ENCODE results near the gene PLAAT4. TPM values are rescaled to one million over a fixed set of nuclear protein-coding genes. Genes with fewer than 3 reads are reported as not detected.

The PLAAT4 gene
- total and polyA plus RNA-seq, 8 donors, result 3.3 to 32.4 (median 9.6) TPM

DNA sequence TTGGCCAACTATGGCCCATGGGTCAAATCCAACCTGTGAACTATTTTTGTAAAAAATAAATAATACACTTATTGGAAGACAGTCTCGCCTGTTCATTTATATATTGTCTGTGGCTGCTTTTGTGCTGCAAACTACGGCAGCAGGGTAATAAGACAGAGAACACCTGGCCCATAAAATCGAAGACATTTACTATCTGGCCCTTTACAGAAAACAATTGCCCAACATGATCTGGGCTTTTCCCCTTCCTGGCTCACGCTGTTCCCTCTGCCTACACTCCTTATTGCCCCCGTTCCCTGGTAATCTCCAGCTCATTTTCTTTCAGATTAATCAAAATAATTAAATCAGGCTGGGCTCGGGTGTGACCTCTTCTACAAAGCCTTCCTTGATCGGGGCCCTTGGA lies 21.0 kb downstream of the PLAAT4 start:
- intact Hi-C loops (cut with DNase I), result no loop called here
- Histone ChIP-seq H3K36me3 (no peaks in the 10 kb centered on the region), H3K9me3 (no peaks in the 10 kb centered on the region), H3K27ac (no peak overlapping the region), H3K4me3 (no peak overlapping the region), H3K27me3 (no peaks in the 10 kb centered on the region), H3K4me1 (no peaks in the 10 kb centered on the region)
- no peak for ATAC-seq
- TF ChIP-seq, protein P1, sequence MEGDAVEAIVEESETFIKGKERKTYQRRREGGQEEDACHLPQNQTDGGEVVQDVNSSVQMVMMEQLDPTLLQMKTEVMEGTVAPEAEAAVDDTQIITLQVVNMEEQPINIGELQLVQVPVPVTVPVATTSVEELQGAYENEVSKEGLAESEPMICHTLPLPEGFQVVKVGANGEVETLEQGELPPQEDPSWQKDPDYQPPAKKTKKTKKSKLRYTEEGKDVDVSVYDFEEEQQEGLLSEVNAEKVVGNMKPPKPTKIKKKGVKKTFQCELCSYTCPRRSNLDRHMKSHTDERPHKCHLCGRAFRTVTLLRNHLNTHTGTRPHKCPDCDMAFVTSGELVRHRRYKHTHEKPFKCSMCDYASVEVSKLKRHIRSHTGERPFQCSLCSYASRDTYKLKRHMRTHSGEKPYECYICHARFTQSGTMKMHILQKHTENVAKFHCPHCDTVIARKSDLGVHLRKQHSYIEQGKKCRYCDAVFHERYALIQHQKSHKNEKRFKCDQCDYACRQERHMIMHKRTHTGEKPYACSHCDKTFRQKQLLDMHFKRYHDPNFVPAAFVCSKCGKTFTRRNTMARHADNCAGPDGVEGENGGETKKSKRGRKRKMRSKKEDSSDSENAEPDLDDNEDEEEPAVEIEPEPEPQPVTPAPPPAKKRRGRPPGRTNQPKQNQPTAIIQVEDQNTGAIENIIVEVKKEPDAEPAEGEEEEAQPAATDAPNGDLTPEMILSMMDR (IDR thresholded peaks at IDR 0.05), result no peak
- 83 to 93% methylated on average over 7 of the region's 7 CpGs for WGBS, 2 donors
- no peak for DNase-seq
- no peak for FAIRE-seq

DNA sequence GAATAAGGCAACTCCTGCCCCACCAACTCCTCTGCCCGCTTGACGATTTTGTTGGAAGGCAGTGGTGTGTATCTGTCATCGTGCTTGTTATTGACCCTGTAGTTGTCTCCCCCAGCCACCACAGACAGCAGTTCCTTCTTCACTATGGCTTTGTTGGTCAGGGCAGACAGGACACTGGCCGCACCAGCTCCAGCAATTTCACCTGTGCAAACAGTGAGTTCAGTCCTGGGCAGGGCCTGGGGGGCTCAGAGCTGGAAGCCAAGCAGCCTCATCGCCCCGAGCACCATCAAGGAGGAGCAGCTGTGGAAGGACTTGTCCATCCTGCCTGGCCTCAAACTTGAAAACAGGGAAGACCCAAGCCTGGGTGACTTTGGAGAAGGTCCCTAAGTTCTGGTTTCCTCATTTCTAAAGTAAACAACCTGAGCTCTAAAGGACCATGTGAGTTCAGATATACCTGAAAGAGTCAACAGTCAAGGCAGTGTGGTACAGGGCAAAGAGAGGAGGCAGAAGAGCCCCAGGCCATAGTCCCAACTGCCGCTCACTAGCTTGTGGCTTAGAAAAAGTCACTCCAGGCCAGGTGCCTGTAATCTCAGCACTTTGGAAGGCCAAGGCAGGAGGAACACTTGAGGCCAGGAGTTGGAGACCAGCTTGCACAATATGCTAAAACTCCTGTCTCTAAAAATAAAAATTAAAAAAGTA lies 22.0 kb downstream of the PLAAT4 start:
- Histone ChIP-seq H3K36me3 (no peaks in the 10 kb centered on the region), H3K27me3 (no peaks in the 10 kb centered on the region), H3K9me3 (no peaks in the 10 kb centered on the region), H3K27ac (no peak overlapping the region), H3K4me1 (no peaks in the 10 kb centered on the region), H3K4me3 (no peak overlapping the region)
- intact Hi-C loops (cut with DNase I), result no loop called here
- FAIRE-seq (no peak), DNase-seq (peak in 1 of 6 donors; percentile 30), ATAC-seq (no peak)
- TF ChIP-seq, protein P1 (IDR thresholded peaks at IDR 0.05), result no peak
- WGBS, 2 donors, result 90 to 93% methylated on average over 7 of the region's 7 CpGs

DNA sequence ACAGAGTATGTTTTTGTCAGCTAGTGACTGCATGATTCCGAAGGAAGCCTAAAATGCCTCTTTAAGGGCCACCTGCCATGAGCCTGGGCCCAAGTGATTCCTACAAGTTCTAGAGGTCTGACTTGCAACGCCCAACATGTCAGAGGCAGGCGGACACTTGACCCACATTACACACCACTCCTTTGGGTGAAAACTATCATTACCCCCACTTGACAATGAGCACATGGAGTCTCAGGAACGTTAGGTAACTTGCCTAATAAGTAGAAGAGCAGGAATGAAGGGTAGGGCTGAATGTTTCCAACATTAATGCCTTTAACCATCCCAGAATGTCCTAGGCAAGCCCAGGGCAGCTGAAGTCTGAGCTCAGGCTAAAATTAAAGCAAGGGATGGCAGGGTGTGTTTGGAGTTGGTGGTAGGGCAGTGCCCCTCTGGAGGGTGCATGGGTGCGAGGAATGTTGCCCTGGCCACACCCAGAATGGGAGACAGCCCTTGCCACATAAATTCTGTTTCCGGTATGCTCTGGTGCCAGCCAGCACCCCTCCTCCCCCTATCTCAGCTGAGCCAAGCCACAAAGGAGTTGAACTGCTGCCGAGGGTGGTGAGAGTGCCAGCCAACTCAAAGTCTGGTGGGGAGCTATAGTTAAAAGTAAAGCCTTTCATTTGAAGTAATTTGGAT lies 24.0 kb downstream of the PLAAT4 start:
- H3K9me3 ChIP-seq, result no peaks in the 10 kb centered on the region
- no peaks in the 10 kb centered on the region for H3K27me3 ChIP-seq
- no peak overlapping the region for H3K4me3 ChIP-seq
- no peaks in the 10 kb centered on the region for H3K4me1 ChIP-seq
- FAIRE-seq (no peak), DNase-seq (peak in 2 of 6 donors; percentile 20 to 40), ATAC-seq (peak in 3 of 4 donors; percentile 58 to 69 (median 67))
- TF ChIP-seq, protein P1 (IDR thresholded peaks at IDR 0.05), result no peak
- 66 to 75% methylated on average over 7 of the region's 7 CpGs for WGBS, 2 donors
- H3K27ac ChIP-seq, result no peak overlapping the region
- H3K36me3 ChIP-seq, result no peaks in the 10 kb centered on the region
- intact Hi-C loops (cut with DNase I), result no loop called here

DNA sequence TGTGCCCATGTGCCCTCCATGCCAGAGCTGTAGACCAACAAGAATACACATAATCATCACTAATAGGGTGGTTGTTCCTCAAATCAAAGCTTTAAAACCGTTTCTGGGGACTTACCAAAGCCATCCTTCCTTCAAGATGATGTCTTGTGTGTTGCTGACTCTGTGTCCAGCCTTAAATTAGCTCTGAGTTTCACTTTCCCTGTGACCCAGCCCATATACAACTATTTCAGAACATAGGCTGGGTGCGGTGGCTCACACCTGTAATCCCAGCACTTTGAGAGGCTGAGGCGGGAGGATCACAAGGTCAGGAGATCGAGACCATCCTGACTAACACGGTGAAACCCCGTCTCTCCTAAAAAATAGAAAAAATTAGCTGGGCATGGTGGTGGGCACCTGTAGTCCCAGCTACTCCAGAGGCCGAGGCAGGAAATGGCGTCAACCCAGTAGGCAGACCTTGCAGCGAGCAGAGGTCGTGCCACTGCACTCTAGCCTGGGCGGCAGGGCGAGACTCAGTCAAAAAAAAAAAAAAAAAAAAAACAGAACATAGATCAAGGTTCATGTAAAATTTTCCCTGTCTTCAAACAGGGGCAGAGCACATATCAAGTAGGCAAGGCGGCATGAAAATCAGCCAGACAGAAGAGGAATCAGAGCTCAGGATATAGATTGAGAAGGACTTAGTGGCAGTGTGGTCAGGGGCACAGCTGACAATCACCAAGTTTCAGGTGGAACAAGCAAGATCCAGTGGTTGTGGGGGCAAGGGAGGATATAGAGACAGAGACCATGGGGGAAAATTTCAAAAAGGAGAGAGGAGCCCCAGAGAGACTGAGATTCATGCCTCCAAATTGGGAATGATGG lies 26.8 kb downstream of the PLAAT4 start, which contains the start of gene PLAAT2:
PLAAT2 (minus strand) TSS at position 179 of the 855 bp plus-strand sequence; CDS start at position 124, 55 bp downstream.
- no peak within 1 kb of the TSS for H3K27ac ChIP-seq
- ATAC-seq (no peak), DNase-seq (no peak), FAIRE-seq (no peak)
- intact Hi-C loops (cut with DNase I), result no loop called here
- 93 to 95% methylated on average over 13 of the region's 13 CpGs for WGBS, 2 donors
- peaks cover 0 to 13% (median 12%) of the 10 kb centered on the region in 3 donors for H3K4me1 ChIP-seq
- no peaks in the 10 kb centered on the region for H3K27me3 ChIP-seq
- no peak within 1 kb of the TSS for H3K4me3 ChIP-seq
- no peaks in the 10 kb centered on the region for H3K36me3 ChIP-seq
- TF ChIP-seq, protein P1 (IDR thresholded peaks at IDR 0.05), result no peak
- no peaks in the 10 kb centered on the region for H3K9me3 ChIP-seq

All from pancreas (tissue), 10 donors.